CD14-positive monocyte (primary cell): Measurements from ENCODE around the gene SERPINB13. TPM values are rescaled to one million over a fixed set of nuclear protein-coding genes. Genes with fewer than 3 reads are reported as not detected.

Experiments used
- DNase-seq, 3 donors: peaks; one replicate each; pipeline ENCODE4 v3.0.0-alpha.2; 2011 to 2022
- H2AFZ ChIP-seq: 2 replicates; pipeline ENCODE4 v1.6.0; 2012; ENCODE audit warnings: mild to moderate bottlenecking, low read depth, low read length, inconsistent platforms; ENCODE audit not compliant: insufficient read depth, poor library complexity, severe bottlenecking
- H3K27ac ChIP-seq, 2 donors: 1 replicate in 1 of 2; 2 replicates in 1 of 2; pipeline ENCODE4 v1.5.1; 2012 to 2013; ENCODE audit warnings: low read length in 2 of 2, control low read depth in 1 of 2, inconsistent platforms in 1 of 2, low read depth in 1 of 2, mild to moderate bottlenecking in 1 of 2
- H3K27me3 ChIP-seq, 2 donors: one replicate each; pipeline versions ENCODE4 v1.6.0 to v1.6.1; 2011 to 2013; ENCODE audit warnings: low read length in 2 of 2; ENCODE audit not compliant: control insufficient read depth in 2 of 2, insufficient read depth in 2 of 2
- H3K36me3 ChIP-seq, 2 donors: replicated peaks in 1 of 2; 1 replicate in 1 of 2; 2 replicates in 1 of 2; pipeline versions ENCODE4 v1.5.1 to v1.6.1; 2012 to 2013; ENCODE audit warnings: low read length in 2 of 2, control low read depth in 1 of 2, inconsistent platforms in 1 of 2, mild to moderate bottlenecking in 1 of 2; ENCODE audit not compliant: insufficient read depth in 2 of 2, control insufficient read depth in 1 of 2
- H3K4me1 ChIP-seq, 2 donors: 1 replicate in 1 of 2; 2 replicates in 1 of 2; pipeline versions ENCODE4 v1.5.1 to v1.6.1; 2012 to 2013; ENCODE audit warnings: low read length in 2 of 2, control low read depth in 1 of 2, inconsistent platforms in 1 of 2, mild to moderate bottlenecking in 1 of 2, moderate library complexity in 1 of 2; ENCODE audit not compliant: insufficient read depth in 2 of 2, control insufficient read depth in 1 of 2
- H3K4me2 ChIP-seq: replicated peaks from 2 replicates; pipeline ENCODE3; 2012; ENCODE audit warnings: low read length, moderate library complexity, mild to moderate bottlenecking; ENCODE audit not compliant: poor library complexity, severe bottlenecking; ENCODE audit errors: extremely low read depth
- H3K4me3 ChIP-seq, 3 experiments: fragments of 200-600 bp in 1 of 3; sonication (generic) in 1 of 3; replicated peaks in 1 of 3; 1 replicate in 2 of 3; 2 replicates in 1 of 3; pipeline ENCODE4 v1.5.1; 2011 to 2013; ENCODE audit warnings: low read length in 3 of 3, mild to moderate bottlenecking in 3 of 3, control low read depth in 2 of 3, low read depth in 2 of 3, inconsistent platforms in 1 of 3, moderate library complexity in 1 of 3
- H3K79me2 ChIP-seq: 2 replicates; pipeline ENCODE4 v1.6.0; 2012; ENCODE audit warnings: mild to moderate bottlenecking, control low read depth, inconsistent platforms, low read length, moderate library complexity; ENCODE audit not compliant: insufficient read depth
- H3K9ac ChIP-seq: 2 replicates; pipeline ENCODE4 v1.6.0; 2017; ENCODE audit warnings: low read length, mild to moderate bottlenecking; ENCODE audit not compliant: insufficient read depth, poor library complexity, severe bottlenecking
- H3K9me3 ChIP-seq, 2 donors: replicated peaks in 1 of 2; 1 replicate in 1 of 2; 2 replicates in 1 of 2; pipeline versions ENCODE4 v1.5.1 to v1.6.1; 2012 to 2013; ENCODE audit warnings: low read length in 2 of 2, control low read depth in 1 of 2; ENCODE audit not compliant: control insufficient read depth in 1 of 2, insufficient read depth in 1 of 2
- H4K20me1 ChIP-seq: 2 replicates; pipeline ENCODE4 v1.6.0; 2012; ENCODE audit warnings: mild to moderate bottlenecking, low read length, control low read depth, moderate library complexity; ENCODE audit not compliant: insufficient read depth
- H3K27ac Mint-ChIP-seq, 7 donors: one replicate each; pipeline ENCODE4 v1.8.0; 2020; ENCODE audit warnings: mild to moderate bottlenecking in 7 of 7, mixed read lengths in 7 of 7, moderate library complexity in 6 of 7, inconsistent platforms in 2 of 7
- H3K27me3 Mint-ChIP-seq, 3 donors: one replicate each; pipeline ENCODE4 v1.8.0; 2021 to 2022; ENCODE audit warnings: low read depth in 3 of 3, mild to moderate bottlenecking in 3 of 3, mixed read lengths in 3 of 3, moderate library complexity in 3 of 3, inconsistent platforms in 1 of 3
- H3K36me3 Mint-ChIP-seq, 2 donors: one replicate each; pipeline ENCODE4 v1.8.0; 2020; ENCODE audit warnings: mixed read lengths in 2 of 2, inconsistent platforms in 1 of 2, mild to moderate bottlenecking in 1 of 2
- H3K4me1 Mint-ChIP-seq: one replicate; pipeline ENCODE4 v1.8.0; 2020; ENCODE audit warnings: mild to moderate bottlenecking, mixed read lengths
- H3K4me3 Mint-ChIP-seq, 2 donors: one replicate each; pipeline ENCODE4 v1.8.0; 2020; ENCODE audit warnings: mild to moderate bottlenecking in 2 of 2, mixed read lengths in 2 of 2, moderate library complexity in 1 of 2
- H3K9me3 Mint-ChIP-seq, 7 donors: one replicate each; pipeline ENCODE4 v1.8.0; 2020 to 2022; ENCODE audit warnings: mixed read lengths in 7 of 7, mild to moderate bottlenecking in 6 of 7, moderate library complexity in 6 of 7, inconsistent platforms in 2 of 7
- WGBS: methylation state at CpG from one replicate; pipeline ENCODE4 v1.1.5; 2013; ENCODE audit warnings: missing lambda C conversion rate; ENCODE audit not compliant: insufficient coverage; 5-methylcytosine and 5-hydroxymethylcytosine counted together
- intact Hi-C, 2 donors: fragments of 100-400 bp; cut with micrococcal nuclease; formaldehyde crosslinking; loops; one replicate each; pipeline versions ENCODE4 v1.15.0 to v1.15.1; 2023
- polyA plus RNA-seq, 3 donors: library from polyadenylated mRNA; depleted of rRNA in 1 of 3; unstranded in 2 of 3; stranded (reverse) in 1 of 3; fragments of 300-500 nt in 2 of 3; fragments of >200 nt in 1 of 3; fragmentation: Illumina TruSeq in 2 of 3; gene quantifications; 1 replicate in 2 of 3; 2 replicates in 1 of 3; pipeline ENCODE4 v1.2.3, GENCODE V29; 2012 to 2021
- TF ChIP-seq, protein P1 (sequence below): fragments of 200-600 bp; IDR thresholded peaks from one replicate; pipeline ENCODE4 v1.8.0; 2022; ENCODE audit warnings: antibody characterized with exemption, mild to moderate bottlenecking

SERPINB13 gene
- polyA plus RNA-seq, 3 donors = not detected

- H3K4me3 ChIP-seq = no peak overlapping the region
- Mint-ChIP-seq H3K4me3 (no peak overlapping the region), H3K27ac (no peak overlapping the region), H3K9me3 (peaks cover 36 to 56% (median 47%) of the 10 kb centered on the region in 7 donors), H3K27me3 (peaks cover 2 to 5% (median 2%) of the 10 kb centered on the region in 3 donors), H3K36me3 (peaks cover 0 to 4% of the 10 kb centered on the region in 2 donors), H3K4me1 (no peaks in the 10 kb centered on the region)
- DNase-seq = no peak
- peaks cover 41 to 50% of the 10 kb centered on the region in 2 donors for H3K9me3 ChIP-seq
- WGBS = 87% methylated on average over 2 of the region's 4 CpGs
- no peaks in the 10 kb centered on the region for H3K36me3 ChIP-seq
- no peak overlapping the region for H3K9ac ChIP-seq
- H3K4me1 ChIP-seq = no peaks in the 10 kb centered on the region
- H3K4me2 ChIP-seq = no peak overlapping the region
- TF ChIP-seq, protein P1, sequence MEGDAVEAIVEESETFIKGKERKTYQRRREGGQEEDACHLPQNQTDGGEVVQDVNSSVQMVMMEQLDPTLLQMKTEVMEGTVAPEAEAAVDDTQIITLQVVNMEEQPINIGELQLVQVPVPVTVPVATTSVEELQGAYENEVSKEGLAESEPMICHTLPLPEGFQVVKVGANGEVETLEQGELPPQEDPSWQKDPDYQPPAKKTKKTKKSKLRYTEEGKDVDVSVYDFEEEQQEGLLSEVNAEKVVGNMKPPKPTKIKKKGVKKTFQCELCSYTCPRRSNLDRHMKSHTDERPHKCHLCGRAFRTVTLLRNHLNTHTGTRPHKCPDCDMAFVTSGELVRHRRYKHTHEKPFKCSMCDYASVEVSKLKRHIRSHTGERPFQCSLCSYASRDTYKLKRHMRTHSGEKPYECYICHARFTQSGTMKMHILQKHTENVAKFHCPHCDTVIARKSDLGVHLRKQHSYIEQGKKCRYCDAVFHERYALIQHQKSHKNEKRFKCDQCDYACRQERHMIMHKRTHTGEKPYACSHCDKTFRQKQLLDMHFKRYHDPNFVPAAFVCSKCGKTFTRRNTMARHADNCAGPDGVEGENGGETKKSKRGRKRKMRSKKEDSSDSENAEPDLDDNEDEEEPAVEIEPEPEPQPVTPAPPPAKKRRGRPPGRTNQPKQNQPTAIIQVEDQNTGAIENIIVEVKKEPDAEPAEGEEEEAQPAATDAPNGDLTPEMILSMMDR = no peak
- H4K20me1 ChIP-seq = no peaks in the 10 kb centered on the region
- no peak overlapping the region for H3K27ac ChIP-seq
- intact Hi-C loops = no loop called here
- H3K27me3 ChIP-seq = no peaks in the 10 kb centered on the region
- H2AFZ ChIP-seq = no peak overlapping the region
- H3K79me2 ChIP-seq = no peaks in the 10 kb centered on the region
These were observed 39.3 kb downstream of the SERPINB13 start for GRCh38 chr18:63626431-63626830.

DNA sequence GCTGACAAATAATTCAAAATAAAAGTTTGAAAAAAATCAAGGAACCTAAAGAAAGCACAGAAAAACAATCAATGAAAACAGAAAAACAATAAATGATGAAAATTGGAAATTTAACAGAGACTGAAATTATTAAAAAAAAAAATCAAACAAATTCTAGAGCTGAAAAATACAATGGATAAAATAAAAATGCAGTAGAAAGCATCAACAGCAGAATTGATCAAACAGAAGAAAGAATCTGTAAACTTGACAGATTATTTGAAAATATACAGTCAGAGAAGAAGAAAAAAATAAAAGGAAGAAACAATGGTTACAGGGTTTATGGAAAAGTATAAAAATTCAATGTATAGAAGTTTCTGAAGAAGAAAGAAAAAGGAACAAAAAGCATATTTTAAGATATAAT lies 40.7 kb downstream of the SERPINB13 start:
- no peak overlapping the region for H3K4me3 Mint-ChIP-seq

More for the DNA sequence above, 40.7 kb downstream of the SERPINB13 start:
- Mint-ChIP-seq H3K27ac (no peak overlapping the region), H3K27me3 (peaks cover 2 to 5% (median 3%) of the 10 kb centered on the region in 3 donors), H3K9me3 (peaks cover 34 to 57% (median 47%) of the 10 kb centered on the region in 7 donors), H3K4me1 (no peaks in the 10 kb centered on the region), H3K36me3 (peaks cover 0 to 4% of the 10 kb centered on the region in 2 donors)
- H4K20me1 ChIP-seq = no peaks in the 10 kb centered on the region
- H3K4me2 ChIP-seq = no peak overlapping the region
- H3K9me3 ChIP-seq = peaks cover 38 to 44% of the 10 kb centered on the region in 2 donors
- H3K27ac ChIP-seq = no peak overlapping the region
- H3K79me2 ChIP-seq = no peaks in the 10 kb centered on the region
- intact Hi-C loops = no loop called here
- DNase-seq = no peak
- no peaks in the 10 kb centered on the region for H3K27me3 ChIP-seq
- H3K9ac ChIP-seq = no peak overlapping the region
- no peaks in the 10 kb centered on the region for H3K4me1 ChIP-seq
- TF ChIP-seq, protein P1 = no peak
- H2AFZ ChIP-seq = no peak overlapping the region
- no peaks in the 10 kb centered on the region for H3K36me3 ChIP-seq
- H3K4me3 ChIP-seq = no peak overlapping the region
